ENCODE measurements around the gene PROSER2. TPM values are rescaled to one million over a fixed set of nuclear protein-coding genes. Genes with fewer than 3 reads are reported as not detected.
A peak's percentile ranks its signal among the peaks of the same experiment; 100 is the strongest.

The PROSER2 gene
- total RNA-seq, 1 donor: 6.9 TPM

- no peak overlapping the region for H3K4me3 ChIP-seq (ENCODE audit: insufficient read depth, low read length)
- H3K4me1 ChIP-seq (ENCODE audit: insufficient read depth, low read length): no peaks in the 10 kb centered on the region
- H3K9me3 ChIP-seq (ENCODE audit: low read depth, low read length): no peaks in the 10 kb centered on the region
- H3K36me3 ChIP-seq (ENCODE audit: insufficient read depth, low read length): no peaks in the 10 kb centered on the region
- H3K27me3 ChIP-seq (ENCODE audit: insufficient read depth, low read length): no peaks in the 10 kb centered on the region
- H4K20me1 ChIP-seq (ENCODE audit: insufficient read depth, low read length): no peaks in the 10 kb centered on the region
- no peak overlapping the region for H3K4me2 ChIP-seq (ENCODE audit: insufficient read depth, low read length)
- DNase-seq (ENCODE audit: insufficient read length, low spot score, missing footprints): no peak
- TF ChIP-seq, protein P1, sequence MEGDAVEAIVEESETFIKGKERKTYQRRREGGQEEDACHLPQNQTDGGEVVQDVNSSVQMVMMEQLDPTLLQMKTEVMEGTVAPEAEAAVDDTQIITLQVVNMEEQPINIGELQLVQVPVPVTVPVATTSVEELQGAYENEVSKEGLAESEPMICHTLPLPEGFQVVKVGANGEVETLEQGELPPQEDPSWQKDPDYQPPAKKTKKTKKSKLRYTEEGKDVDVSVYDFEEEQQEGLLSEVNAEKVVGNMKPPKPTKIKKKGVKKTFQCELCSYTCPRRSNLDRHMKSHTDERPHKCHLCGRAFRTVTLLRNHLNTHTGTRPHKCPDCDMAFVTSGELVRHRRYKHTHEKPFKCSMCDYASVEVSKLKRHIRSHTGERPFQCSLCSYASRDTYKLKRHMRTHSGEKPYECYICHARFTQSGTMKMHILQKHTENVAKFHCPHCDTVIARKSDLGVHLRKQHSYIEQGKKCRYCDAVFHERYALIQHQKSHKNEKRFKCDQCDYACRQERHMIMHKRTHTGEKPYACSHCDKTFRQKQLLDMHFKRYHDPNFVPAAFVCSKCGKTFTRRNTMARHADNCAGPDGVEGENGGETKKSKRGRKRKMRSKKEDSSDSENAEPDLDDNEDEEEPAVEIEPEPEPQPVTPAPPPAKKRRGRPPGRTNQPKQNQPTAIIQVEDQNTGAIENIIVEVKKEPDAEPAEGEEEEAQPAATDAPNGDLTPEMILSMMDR (IDR thresholded peaks at IDR 0.05; ENCODE audit: extremely low read depth, low read depth, low read length): no peak
- H2AFZ ChIP-seq (ENCODE audit: low read length): no peak overlapping the region
- no peak overlapping the region for H3K27ac ChIP-seq (ENCODE audit: low read depth, low read length)
- H3K79me2 ChIP-seq (ENCODE audit: insufficient read depth, low read length): no peaks in the 10 kb centered on the region
Measured at GRCh38 chr10:11858093-11858492, 34.9 kb downstream of the PROSER2 start.

DNA sequence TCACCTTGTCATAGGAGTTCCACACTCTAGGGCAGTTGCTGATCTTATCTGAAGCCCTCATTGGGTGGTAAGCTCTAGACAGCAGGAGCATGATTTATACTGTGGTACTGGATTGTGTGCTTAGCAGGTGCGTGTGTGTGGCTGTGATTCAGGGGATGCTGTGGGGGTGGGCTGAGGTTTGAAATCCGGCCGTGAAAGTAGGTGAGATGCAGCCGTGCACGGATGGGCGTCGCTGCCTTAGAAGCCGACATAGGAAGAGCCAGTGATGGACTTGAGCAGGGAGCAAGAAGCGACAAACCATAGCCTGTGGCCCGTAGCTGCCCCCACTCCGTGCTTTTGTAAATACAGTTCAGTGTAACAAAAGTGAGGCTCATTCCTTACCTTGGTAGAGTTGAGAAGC lies 38.2 kb downstream of the PROSER2 start:
- TF ChIP-seq, protein P1 (IDR thresholded peaks at IDR 0.05; ENCODE audit: extremely low read depth, low read depth, low read length): no peak
- Histone ChIP-seq H3K36me3 (ENCODE audit: insufficient read depth, low read length) (no peaks in the 10 kb centered on the region), H3K4me2 (ENCODE audit: insufficient read depth, low read length) (no peak overlapping the region)

GRCh38 chr10:11861811-11862428 lies 38.8 kb downstream of the PROSER2 start:
- Histone ChIP-seq H3K27me3 (ENCODE audit: insufficient read depth, low read length) (no peaks in the 10 kb centered on the region), H3K27ac (ENCODE audit: low read depth, low read length) (no peak overlapping the region), H3K4me2 (ENCODE audit: insufficient read depth, low read length) (no peak overlapping the region), H3K36me3 (ENCODE audit: insufficient read depth, low read length) (no peaks in the 10 kb centered on the region), H3K9me3 (ENCODE audit: low read depth, low read length) (no peaks in the 10 kb centered on the region), H2AFZ (ENCODE audit: low read length) (no peak overlapping the region), H3K4me3 (ENCODE audit: insufficient read depth, low read length) (no peak overlapping the region), H3K4me1 (ENCODE audit: insufficient read depth, low read length) (no peaks in the 10 kb centered on the region), H4K20me1 (ENCODE audit: insufficient read depth, low read length) (no peaks in the 10 kb centered on the region), H3K79me2 (ENCODE audit: insufficient read depth, low read length) (no peaks in the 10 kb centered on the region)
- TF ChIP-seq, protein P1 (IDR thresholded peaks at IDR 0.05; ENCODE audit: extremely low read depth, low read depth, low read length): no peak
- DNase-seq (ENCODE audit: insufficient read length, low spot score, missing footprints): no peak

More for the DNA sequence above, 38.2 kb downstream of the PROSER2 start:
- H3K4me1 ChIP-seq (ENCODE audit: insufficient read depth, low read length): no peaks in the 10 kb centered on the region
- no peaks in the 10 kb centered on the region for H4K20me1 ChIP-seq (ENCODE audit: insufficient read depth, low read length)
- H3K27me3 ChIP-seq (ENCODE audit: insufficient read depth, low read length): no peaks in the 10 kb centered on the region
- no peak overlapping the region for H2AFZ ChIP-seq (ENCODE audit: low read length)
- H3K27ac ChIP-seq (ENCODE audit: low read depth, low read length): no peak overlapping the region
- H3K9me3 ChIP-seq (ENCODE audit: low read depth, low read length): no peaks in the 10 kb centered on the region
- H3K4me3 ChIP-seq (ENCODE audit: insufficient read depth, low read length): no peak overlapping the region
- peak; percentile 31 for DNase-seq (ENCODE audit: insufficient read length, low spot score, missing footprints)
- no peaks in the 10 kb centered on the region for H3K79me2 ChIP-seq (ENCODE audit: insufficient read depth, low read length)

DNA sequence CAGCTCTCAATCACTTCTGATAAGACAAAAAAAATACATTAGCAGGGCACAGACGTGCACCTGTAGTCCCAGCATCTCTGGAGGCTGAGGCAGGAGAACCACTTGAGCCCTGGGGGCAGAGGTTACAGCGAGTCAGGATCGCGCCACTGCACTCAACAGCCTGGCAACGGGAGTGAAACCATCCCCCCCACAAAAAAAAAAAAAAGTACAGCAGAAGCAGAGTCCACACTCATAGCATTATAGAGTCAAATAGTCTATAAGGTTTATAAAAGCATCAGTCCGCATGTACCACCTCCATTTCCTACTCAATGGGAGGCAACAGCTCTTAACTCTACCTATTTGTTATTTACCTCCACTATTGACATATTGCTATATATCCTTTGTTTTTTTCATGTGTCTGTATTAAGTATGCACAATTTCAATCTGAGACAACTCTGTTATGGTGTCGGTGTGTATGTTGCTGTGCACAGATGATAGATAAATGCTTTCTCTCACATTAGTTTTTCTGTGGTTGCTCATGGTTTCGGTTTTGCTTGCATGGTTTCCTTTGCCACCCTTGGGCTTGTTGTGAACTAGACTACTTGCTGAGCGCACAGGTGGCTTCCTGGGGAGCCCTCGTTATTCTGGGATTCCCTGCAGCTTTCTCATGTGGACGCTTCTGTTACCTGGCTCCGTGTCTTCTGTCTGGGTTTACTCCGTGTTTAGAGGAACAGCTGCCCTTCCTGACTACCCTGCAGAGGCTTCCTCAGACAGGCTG lies 40.4 kb downstream of the PROSER2 start:
- Histone ChIP-seq H4K20me1 (ENCODE audit: insufficient read depth, low read length) (no peaks in the 10 kb centered on the region), H3K27ac (ENCODE audit: low read depth, low read length) (no peak overlapping the region), H3K36me3 (ENCODE audit: insufficient read depth, low read length) (no peaks in the 10 kb centered on the region), H3K79me2 (ENCODE audit: insufficient read depth, low read length) (no peaks in the 10 kb centered on the region), H3K4me1 (ENCODE audit: insufficient read depth, low read length) (no peaks in the 10 kb centered on the region), H2AFZ (ENCODE audit: low read length) (peak overlapping the region; percentile 71), H3K27me3 (ENCODE audit: insufficient read depth, low read length) (no peaks in the 10 kb centered on the region), H3K4me3 (ENCODE audit: insufficient read depth, low read length) (peak overlapping the region; percentile 56), H3K4me2 (ENCODE audit: insufficient read depth, low read length) (peak overlapping the region; percentile 67), H3K9me3 (ENCODE audit: low read depth, low read length) (no peaks in the 10 kb centered on the region)
- DNase-seq (ENCODE audit: insufficient read length, low spot score, missing footprints): peak; percentile 35
- TF ChIP-seq, protein P1 (IDR thresholded peaks at IDR 0.05; ENCODE audit: extremely low read depth, low read depth, low read length): no peak
